PFSK-1 (cell line): ENCODE results near the gene CXCR5.

Source experiments
- SIN3A ChIP-seq: IDR thresholded peaks from 2 replicates; pipeline ENCODE4 v1.6.1; 2012; ENCODE audit warnings: mild to moderate bottlenecking, low read length, moderate library complexity, borderline replicate concordance; ENCODE audit not compliant: insufficient read depth
- TAF1 ChIP-seq: IDR thresholded peaks from 2 replicates; pipeline ENCODE4 v1.6.1; 2012; ENCODE audit warnings: low read length, control low read depth, borderline replicate concordance; ENCODE audit not compliant: insufficient read depth

DNA sequence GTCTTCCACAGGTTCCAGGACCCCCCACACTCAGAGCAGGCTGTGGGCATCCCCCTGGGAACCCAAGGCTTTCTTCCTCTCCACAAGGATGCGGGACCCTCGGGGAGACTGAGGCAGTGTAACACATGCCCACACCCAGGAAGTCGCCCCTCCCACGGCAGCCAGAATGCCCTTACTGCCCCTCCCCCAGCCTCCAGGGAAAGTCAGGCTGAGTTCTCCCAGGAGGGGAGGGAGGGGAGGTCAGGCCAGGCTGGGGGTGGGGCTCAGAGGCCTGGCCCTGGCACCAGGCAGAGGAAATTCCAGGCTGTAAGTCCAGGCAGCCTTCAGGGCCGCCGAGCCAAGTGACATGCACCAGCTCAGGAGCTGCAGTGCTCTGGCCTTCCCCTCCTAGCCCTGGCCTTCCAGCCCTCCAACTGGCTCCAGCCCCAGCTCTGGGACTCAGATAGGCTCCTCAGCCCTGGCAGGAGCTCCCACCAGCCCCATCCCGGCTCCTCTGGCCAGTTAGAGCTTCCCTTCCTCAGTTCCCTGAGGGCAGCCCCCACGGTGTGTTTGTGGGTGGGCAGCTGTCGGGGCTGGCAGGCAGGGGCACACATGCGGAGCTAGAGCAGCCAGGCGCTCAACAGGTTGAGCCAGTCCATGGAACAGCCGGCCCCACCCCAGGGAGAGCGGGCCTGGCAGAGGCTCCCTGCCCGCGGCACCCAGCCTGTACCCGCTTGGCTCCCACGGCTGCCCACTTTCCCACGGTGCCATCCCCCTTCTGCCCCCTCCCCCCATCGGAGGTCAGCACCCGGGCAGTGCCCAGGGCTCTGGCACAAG is 38.4 kb downstream of the CXCR5 start:
- no peak for TF ChIP-seq SIN3A
- no peak for TF ChIP-seq TAF1
